ENCODE data around the gene FOXK2.

GRCh38 chr17:82477934-82478333 is 41.6 kb upstream of the FOXK2 start:
- TF ChIP-seq CTCF (IDR thresholded peaks at IDR 0.05) (no peak), ZFX (IDR thresholded peaks at IDR 0.05; ENCODE audit: borderline replicate concordance) (no peak)
